Measurements from ENCODE around the gene ATP2A3.

ATP2A3 gene

DNA sequence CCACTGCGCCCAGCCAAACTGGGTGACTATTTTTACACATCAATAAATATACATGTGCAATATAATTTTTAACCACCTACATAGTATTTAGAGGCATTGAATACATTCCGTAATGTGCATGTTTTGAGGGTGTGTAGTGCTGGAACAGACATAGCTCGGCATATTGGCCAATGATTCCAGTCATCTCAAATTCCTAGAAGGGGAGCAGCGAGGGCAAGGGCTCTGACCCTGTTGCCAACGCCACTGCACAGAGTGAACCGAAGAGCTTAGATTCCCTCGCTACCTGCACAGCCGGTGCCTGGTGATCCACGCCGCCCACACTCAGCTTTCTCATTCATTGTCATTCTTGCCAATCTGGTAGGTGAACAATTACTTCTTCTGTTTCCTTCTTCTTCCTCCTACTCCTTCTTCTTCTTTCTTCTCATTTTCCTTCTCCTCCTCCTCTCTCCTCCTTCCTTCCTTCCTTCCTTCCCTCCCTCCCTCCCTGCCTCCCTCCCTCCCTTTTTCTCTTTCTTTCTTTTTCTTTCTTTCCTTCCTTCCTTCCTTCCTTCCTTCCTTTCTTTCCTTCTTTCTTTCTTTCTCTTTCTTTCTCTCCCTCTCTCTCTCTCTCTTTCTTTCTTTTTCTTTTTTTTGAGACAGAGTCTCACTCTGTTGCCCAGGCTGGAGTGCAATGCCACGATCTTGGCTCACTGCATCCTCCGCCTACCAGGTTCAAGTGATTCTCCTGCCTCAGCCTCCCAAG lies 26.3 kb upstream of the ATP2A3 start:
- DNase-seq = no peak

DNA sequence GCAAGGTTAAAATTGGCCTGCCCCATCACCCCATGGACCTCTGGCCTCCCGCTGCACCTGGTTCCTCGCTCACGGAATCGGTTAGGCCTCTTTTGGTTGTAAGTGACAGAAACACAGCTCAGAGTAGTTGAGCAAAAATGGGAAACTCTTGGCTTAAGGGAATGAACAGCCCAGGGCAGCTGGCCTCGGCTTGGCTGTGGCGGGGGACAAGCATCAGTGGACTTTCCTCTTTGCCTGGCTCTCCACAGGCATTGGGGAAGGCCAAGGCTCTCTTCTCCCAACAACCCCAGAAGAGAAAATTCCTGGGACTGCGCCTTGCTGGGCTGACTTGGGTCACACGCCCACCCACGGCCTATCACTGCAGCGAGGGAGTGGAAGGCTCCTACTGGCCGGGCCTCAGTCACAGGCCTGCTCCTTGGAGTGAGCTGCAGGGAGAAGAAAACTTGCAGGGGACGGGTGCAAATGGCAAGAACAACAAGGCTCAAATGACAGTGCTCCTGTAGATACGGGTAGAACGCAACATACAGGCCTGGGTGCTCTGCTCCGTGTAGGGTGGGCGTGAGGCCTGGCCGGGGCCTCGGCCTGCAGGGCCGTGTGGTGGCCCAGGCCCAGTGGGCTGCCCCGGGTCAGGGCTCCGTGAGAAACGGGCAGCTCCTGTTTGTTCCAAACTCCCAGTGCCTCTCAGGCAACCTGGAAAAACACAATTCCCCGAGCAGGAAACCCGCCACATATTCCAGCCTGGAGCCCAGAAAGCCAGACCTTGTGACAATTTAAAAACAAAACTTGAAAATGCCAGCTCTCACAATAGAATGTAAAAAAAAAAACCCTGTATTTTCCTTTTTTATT lies 25.0 kb upstream of the ATP2A3 start:
- DNase-seq = no peak

DNA sequence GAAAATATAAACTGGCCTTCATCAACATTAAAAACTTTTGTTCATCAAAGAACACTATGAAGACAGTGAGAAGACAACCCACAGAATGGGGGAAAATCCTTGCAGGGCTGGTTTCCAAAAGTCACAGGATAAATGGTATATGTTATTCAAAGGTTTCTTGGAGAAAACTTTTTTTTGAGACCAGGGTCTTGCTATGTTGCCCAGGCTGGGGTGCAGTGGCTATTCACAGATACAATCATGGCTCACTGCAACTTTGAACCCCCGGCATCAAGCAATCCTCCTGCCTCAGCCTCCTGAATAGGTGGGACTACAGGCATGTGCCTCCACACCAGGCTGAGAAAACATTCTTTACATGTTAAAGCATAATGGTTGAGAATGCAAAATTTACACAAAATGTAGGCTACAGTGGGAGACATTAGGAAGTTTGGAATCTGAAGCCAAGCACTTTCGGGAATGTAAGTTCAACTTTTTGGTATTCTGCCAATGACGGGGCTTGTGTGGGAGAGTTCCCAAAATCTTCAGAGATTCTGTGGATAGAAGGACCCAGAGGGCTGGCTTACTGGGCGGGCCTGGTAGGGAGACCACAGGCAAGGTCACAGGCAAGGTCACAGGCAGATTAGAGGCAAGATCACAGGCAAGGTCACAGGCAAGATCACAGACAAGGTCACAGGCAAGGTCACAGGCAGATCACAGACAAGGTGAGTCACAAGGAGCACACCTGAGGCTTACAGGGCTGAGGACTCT lies 24.2 kb upstream of the ATP2A3 start:
- no peak for DNase-seq

GRCh38 chr17:3986939-3987335 lies 22.7 kb upstream of the ATP2A3 start:
- DNase-seq = no peak

DNA sequence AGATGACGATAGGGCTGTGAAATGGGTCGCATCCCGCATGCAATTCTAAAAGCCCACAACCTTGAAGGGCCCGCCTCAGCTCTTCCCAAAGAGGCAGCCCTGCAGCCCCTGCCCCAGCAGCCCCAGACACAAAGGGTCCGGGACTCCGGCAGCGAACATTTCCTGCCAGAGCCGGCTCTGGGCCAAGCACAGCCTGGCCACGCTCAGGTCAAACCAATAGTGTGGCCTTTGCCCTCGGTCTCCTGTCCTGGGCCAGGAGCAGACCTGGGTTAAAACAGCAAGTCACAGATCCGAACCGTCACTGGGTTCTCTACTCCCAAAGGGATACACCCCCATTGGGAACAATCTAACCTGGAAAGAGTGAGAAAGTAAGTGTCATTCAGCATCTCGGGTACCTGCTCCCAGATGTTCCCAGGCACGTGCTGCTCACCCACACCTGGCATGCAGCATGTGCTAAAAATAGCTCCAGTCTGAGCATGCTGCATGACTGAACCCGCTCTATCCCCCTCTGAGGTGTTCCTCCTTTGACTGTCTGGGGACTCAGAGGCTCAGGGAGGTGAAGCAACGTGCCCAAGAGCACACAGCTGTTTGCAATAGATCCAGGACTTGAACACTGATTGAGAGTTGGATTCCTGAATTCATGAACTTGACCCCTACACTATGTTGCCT lies 22.2 kb upstream of the ATP2A3 start:
- DNase-seq = no peak

DNA sequence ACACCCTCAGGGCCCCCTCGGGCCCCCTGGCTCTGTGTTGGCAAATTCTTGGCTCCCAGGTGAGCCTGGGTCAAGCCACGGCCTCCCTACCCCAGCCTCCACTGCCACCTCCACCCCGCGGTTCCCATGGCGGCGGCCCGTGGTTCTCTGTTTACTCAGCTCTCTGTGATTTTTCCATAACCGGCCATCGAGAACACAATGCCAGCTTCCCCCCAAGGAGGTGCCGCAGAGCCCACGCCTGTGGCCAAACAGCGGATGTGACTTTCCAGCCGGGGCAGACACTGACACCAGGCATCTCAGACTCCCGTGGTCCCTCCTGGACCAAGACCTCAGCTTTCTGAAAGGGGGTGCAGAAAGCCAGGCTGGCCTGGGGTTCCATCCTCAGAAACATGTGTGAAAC lies 21.6 kb upstream of the ATP2A3 start:
- DNase-seq = no peak

DNA sequence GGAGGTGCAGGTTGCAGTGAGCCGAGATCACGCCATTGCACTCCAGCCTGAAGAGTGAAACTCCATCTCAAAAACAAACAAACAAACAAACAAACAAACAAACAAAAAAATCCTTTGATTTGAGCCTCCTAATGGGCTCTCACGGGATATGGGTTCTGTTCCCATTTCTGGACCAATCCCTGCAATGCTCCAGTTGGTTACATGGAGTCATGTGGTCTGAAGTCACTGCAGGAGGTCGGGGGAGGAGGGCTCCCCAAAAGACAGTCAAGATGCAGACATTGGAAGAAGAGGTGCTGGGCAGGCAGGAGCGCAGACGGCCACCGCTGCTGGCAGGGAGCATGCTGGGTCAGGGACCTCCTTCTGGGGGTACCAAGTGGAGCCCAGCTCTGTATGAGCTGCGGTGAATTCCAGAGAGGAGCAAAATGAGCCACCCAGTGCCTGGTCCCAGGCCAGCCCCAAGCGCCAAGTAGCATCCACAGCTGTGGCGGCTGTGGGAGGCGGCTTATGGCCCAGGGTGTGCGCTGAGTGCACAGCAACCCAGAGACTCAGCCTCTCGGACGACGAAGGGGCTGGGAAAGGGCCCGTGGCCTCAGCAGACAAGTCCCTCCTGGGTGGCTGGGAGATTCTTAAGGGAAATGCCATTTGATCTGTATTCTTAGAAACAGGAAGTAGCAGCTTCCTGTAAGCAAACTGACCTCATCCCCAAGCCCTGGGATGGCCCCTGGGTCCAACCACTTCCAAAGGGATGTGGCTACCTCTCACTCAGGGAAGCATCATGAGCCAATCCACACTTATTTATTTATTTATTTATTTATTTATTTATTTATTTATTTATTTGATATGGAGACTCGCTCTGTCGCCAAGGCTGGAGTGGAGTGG lies 19.6 kb upstream of the ATP2A3 start:
- DNase-seq = peak; percentile 91 to 96 (median 93)

- DNase-seq = no peak
Observed at GRCh38 chr17:3982541-3983017, 18.3 kb upstream of the ATP2A3 start.

DNA sequence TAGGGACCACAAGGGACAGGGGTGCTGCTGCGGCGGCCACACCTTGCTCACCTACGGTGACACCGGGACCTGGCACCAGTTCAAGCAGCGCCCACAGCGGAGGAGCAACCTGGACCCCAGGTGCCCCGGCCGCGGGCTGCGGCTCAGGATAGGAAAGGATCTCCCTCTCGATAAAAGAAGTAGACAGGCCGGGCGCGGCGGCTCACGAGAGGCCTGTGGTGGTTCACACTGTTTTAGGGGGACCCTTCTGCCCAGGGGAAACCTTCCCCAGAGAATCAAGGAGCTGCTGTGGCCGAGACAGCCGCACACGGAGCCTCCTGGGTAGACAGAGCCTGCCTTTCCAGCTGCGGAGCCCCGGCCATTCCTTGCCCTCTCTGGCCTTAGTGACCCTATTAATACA lies 17.9 kb upstream of the ATP2A3 start:
- DNase-seq = no peak

- peak in 1 of 3 donors; percentile 9 for DNase-seq
Observed at GRCh38 chr17:3981455-3981854, 17.2 kb upstream of the ATP2A3 start.

- DNase-seq = peak in 1 of 3 donors; percentile 17
Observed at GRCh38 chr17:3980381-3981014, 16.3 kb upstream of the ATP2A3 start.

GRCh38 chr17:3979290-3979611 lies 15.0 kb upstream of the ATP2A3 start:
- no peak for DNase-seq

DNA sequence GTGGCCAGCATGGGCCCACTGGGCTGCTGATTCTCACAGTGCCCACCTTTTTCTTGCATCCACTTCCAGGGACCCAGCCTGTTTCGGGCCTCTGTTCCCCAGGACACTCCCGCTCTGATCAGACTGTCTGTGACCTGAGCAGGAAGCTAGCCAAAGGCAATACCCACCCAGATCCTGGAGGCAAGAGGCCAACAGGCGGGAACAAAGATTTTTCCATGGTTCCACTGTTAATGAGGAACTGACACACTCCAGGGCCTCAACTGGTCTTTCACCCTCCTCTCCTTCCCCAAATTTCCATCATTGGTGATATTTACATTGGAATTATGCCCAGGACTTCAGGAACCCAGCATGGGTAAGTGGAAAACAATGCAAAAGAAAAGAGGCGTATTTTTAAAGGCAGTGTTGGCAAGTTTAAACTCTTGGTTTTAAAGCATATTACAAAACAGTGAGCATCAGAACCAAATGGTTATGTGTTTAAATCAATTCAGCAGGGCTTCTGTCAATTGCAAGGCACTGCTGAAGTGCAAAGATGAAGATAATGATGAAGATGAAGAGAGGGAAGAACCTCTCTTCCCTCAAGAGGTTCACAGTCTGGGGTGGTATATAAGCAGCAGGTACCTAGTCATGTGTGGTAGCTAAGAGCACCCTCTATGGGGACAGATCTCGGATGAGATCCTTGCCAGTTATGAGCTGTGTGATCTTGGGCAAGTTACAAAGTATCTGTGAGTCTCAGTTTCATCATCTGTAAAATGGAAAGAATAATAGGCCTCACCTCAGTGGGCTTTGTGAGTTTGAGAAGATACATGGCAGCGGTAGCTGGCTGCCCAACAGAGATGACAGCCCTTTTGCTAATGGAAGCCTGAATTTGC lies 14.4 kb upstream of the ATP2A3 start:
- DNase-seq = no peak

- no peak for DNase-seq
Observed at GRCh38 chr17:3977387-3977786, 13.2 kb upstream of the ATP2A3 start.

GRCh38 chr17:3976675-3977171 lies 12.5 kb upstream of the ATP2A3 start:
- DNase-seq = no peak

DNA sequence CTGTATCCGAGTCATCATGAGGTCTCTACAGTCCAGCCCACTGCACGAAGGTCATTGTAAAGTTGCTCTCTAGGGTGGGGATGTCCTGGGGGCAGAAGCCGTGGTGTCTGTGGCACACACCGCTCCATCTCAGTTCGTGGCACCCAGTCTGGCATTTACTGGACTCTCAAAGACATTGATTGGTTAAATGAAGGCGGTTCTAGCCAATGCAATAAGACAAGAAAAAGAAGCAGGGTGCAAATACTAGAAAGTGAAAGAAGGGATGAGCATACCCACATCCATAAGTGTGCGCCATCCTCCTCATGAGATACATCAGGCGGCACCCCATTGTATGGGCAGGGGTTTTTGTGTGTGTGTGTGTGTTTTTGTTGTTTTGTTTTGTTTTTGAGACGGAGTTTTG lies 10.7 kb upstream of the ATP2A3 start:
- no peak for DNase-seq

DNA sequence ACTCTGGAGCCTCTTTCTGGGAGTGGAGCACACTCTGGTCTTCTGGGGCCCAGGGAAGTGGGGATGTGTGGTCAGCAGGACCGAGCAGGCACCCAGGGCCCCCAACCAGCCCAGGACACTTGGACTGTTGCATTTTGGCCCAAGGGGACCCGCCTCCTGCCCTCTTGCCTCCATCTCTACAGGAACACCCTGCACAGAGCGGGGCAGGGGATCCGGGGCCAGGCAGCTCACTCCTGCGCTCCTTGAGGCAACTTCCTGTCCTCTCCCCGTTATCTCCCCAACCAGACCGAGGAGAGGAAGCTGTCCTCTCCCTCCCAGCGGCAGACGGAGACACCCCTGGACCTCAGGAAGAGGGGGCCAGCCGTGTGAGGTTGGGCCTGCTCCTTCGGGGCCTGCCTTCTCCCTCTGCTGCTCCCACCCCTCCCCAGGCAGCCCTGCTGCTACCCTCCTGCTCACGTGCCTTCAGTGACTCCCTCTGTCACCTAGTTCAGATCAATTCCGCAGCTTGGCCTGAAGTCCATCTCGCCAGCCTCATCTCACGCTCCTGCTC lies 10.0 kb upstream of the ATP2A3 start:
- DNase-seq = peak in 1 of 3 donors; percentile 39

DNA sequence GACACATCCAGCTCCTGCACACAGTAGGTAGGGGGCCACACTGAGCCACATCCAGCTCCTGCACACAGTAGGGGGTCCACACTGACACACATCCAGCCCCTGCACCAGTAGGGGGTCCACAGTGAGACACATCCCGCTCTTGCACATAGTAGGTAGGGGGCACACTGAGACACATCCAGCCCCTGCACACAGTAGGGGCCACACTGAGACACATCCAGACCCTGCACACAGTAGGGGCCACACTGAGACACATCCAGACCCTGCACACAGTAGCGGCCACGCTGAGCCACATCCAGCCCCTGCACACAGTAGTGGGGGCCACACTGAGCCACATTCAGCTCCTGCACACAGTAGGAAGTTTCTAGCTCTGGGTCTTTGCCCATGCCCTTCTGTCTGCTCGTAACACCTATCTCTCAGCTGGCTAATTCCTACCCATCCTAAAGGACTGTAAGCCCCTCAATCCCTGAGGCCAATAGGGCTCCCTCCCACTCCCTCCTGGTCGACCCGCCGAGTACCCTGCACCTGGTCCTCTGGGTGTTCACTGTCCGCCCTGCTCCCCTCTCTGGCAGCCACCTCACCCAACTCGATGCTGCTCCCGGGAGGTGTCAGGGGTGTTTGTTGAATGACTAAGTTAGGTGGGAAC lies 9.4 kb upstream of the ATP2A3 start:
- no peak for DNase-seq

- no peak for DNase-seq
Observed at GRCh38 chr17:3972931-3973330, 8.7 kb upstream of the ATP2A3 start.

Data from suppressor macrophage treated with lipopolysaccharide for 1 hour (primary cell).